WI38 (cell line): ENCODE data around the gene SLC34A2.

Source experiments
- H3K4me3 ChIP-seq: 2 replicates; pipeline ENCODE4 v1.5.1; 2011; ENCODE audit warnings: low read depth, mild to moderate bottlenecking, control low read depth, low read length
- TF ChIP-seq, protein P1 (sequence below): IDR thresholded peaks from 2 replicates; pipeline ENCODE4 v1.5.1; 2012; ENCODE audit warnings: low read depth, mild to moderate bottlenecking, control low read depth, low read length

The SLC34A2 gene

GRCh38 chr4:25722964-25723363 is 67.3 kb downstream of the SLC34A2 start:
- H3K4me3 ChIP-seq, result no peak overlapping the region
- TF ChIP-seq, protein P1, sequence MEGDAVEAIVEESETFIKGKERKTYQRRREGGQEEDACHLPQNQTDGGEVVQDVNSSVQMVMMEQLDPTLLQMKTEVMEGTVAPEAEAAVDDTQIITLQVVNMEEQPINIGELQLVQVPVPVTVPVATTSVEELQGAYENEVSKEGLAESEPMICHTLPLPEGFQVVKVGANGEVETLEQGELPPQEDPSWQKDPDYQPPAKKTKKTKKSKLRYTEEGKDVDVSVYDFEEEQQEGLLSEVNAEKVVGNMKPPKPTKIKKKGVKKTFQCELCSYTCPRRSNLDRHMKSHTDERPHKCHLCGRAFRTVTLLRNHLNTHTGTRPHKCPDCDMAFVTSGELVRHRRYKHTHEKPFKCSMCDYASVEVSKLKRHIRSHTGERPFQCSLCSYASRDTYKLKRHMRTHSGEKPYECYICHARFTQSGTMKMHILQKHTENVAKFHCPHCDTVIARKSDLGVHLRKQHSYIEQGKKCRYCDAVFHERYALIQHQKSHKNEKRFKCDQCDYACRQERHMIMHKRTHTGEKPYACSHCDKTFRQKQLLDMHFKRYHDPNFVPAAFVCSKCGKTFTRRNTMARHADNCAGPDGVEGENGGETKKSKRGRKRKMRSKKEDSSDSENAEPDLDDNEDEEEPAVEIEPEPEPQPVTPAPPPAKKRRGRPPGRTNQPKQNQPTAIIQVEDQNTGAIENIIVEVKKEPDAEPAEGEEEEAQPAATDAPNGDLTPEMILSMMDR, result no peak

- TF ChIP-seq, protein P1, result no peak
- no peak overlapping the region for H3K4me3 ChIP-seq
Measured at GRCh38 chr4:25723409-25723808, 67.8 kb downstream of the SLC34A2 start.

DNA sequence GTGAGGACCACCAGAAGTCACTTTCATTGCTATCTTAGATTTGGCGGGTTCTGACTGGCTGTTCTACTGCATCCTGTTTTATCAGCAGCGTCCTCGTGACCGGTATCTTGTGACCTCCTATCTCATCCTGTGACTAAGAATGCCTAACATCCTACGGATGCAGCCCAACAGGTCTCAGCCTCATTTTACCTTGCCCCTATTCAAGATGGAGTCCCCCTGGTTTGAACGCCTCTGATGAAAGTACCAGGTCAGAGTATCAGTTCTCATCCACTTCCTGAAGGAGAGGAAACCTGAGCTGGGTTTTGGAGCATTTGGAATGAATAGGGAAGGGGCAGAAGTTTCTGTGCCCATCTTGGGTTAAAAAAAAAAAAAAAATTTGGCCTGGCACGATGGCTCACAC is 70.2 kb downstream of the SLC34A2 start:
- TF ChIP-seq, protein P1, result no peak

DNA sequence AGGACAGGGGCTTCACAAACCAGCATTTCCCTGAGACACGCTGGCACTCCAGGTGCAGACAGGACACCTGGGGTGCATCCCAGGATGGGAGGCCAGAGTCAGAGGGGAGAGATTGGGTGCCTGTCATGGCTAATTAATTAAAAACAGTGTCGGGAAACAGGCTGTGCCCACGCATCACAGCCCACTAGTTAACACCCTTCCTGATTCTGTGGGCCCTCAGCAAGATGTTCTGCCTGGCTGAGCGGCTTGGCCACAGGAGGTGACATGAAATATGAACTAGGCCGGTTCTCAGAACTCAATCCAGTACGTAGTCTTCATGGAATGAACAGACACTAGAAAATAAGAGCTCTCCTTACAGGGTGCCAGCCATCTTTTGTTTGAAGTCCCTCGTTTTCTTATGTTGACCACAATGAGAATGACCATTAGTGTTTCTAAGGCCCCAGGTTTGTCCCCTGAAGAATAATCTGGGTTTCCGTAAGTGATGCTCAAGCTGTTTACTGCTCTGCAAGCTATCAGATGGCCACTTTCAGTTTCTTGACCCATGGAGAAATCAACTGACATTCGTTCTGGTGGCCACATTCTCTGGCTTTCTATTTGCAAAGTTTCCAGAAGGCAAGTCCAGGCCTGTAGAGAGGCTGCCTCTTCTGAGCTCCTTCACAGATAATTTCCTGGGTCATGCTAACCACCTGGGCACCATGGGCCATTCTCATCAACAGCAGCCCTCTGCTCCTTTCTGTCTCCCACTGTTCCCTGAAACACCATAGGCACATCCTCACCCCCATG is 72.3 kb downstream of the SLC34A2 start:
- TF ChIP-seq, protein P1, result no peak
- no peak overlapping the region for H3K4me3 ChIP-seq

More for the DNA sequence above, 70.2 kb downstream of the SLC34A2 start:
- H3K4me3 ChIP-seq, result no peak overlapping the region
